HepG2 (cell line): ENCODE data around the gene KMT5C. TPM values are rescaled to one million over a fixed set of nuclear protein-coding genes. Genes with fewer than 3 reads are reported as not detected.

Experiments used
- HNRNPL ChIP-seq: fragments of 200-400 bp; formaldehyde crosslinking; IDR thresholded peaks from 2 replicates; pipeline ENCODE4 v1.6.1; 2017; ENCODE audit warnings: mild to moderate bottlenecking, low read depth, low read length
- MLX ChIP-seq: IDR thresholded peaks from 2 replicates; pipeline ENCODE4 v1.6.1; 2016
- PRMT3 ChIP-seq: sonication (generic); formaldehyde crosslinking; IDR thresholded peaks from 2 replicates; pipeline ENCODE4 v1.8.1; 2022; ENCODE audit warnings: low read depth, mild to moderate bottlenecking, moderate library complexity, missing genetic modification reagents, borderline replicate concordance
- PRPF4 ChIP-seq: fragments of 200-400 bp; formaldehyde crosslinking; IDR thresholded peaks from 2 replicates; pipeline ENCODE4 v1.6.1; 2016; ENCODE audit warnings: low read length, low read depth; ENCODE audit not compliant: poor library complexity, severe bottlenecking
- UBTF ChIP-seq: sonication (generic); formaldehyde crosslinking; IDR thresholded peaks from 2 replicates; pipeline ENCODE4 v1.4.0; 2020; ENCODE audit warnings: mild to moderate bottlenecking, missing genetic modification reagents
- ZBED4 ChIP-seq: sonication (generic); formaldehyde crosslinking; IDR thresholded peaks from 2 replicates; pipeline ENCODE4 v1.4.0; 2020; ENCODE audit warnings: missing genetic modification reagents, borderline replicate concordance
- ZBTB10 ChIP-seq: sonication (generic); formaldehyde crosslinking; IDR thresholded peaks from 2 replicates; pipeline ENCODE4 v1.4.0; 2020; ENCODE audit warnings: missing genetic modification reagents, borderline replicate concordance
- ZNF10 ChIP-seq: sonication (generic); formaldehyde crosslinking; IDR thresholded peaks from 2 replicates; pipeline ENCODE4 v1.4.0; 2020; ENCODE audit warnings: mild to moderate bottlenecking, low read depth, missing genetic modification reagents, borderline replicate concordance
- ZNF138 ChIP-seq: sonication (generic); formaldehyde crosslinking; IDR thresholded peaks from 2 replicates; pipeline ENCODE4 v1.5.0; 2020; ENCODE audit warnings: mild to moderate bottlenecking, low read depth, missing genetic modification reagents
- ZNF143 ChIP-seq: sonication (generic); formaldehyde crosslinking; IDR thresholded peaks from 2 replicates; pipeline ENCODE4 v1.4.0; 2020; ENCODE audit warnings: missing genetic modification reagents
- ZNF263 ChIP-seq: sonication (generic); formaldehyde crosslinking; IDR thresholded peaks from 2 replicates; pipeline ENCODE4 v1.4.0; 2020; ENCODE audit warnings: missing genetic modification reagents
- ZNF292 ChIP-seq: sonication (generic); formaldehyde crosslinking; IDR thresholded peaks from 2 replicates; pipeline ENCODE4 v1.8.1; 2022; ENCODE audit warnings: mild to moderate bottlenecking, low read depth, missing genetic modification reagents, borderline replicate concordance
- ZNF432 ChIP-seq: sonication (generic); formaldehyde crosslinking; IDR thresholded peaks from 2 replicates; pipeline ENCODE4 v1.5.0; 2020; ENCODE audit warnings: missing genetic modification reagents, mild to moderate bottlenecking, borderline replicate concordance
- ZNF619 ChIP-seq: sonication (generic); formaldehyde crosslinking; IDR thresholded peaks from 2 replicates; pipeline ENCODE4 v1.4.0; 2020; ENCODE audit warnings: mild to moderate bottlenecking, missing genetic modification reagents
- ZNF678 ChIP-seq: sonication (generic); formaldehyde crosslinking; IDR thresholded peaks from 2 replicates; pipeline ENCODE4 v1.4.0; 2020; ENCODE audit warnings: mild to moderate bottlenecking, missing genetic modification reagents
- ZNF883 ChIP-seq: sonication (generic); formaldehyde crosslinking; IDR thresholded peaks from 2 replicates; pipeline ENCODE4 v1.5.1; 2020; ENCODE audit warnings: mild to moderate bottlenecking, missing genetic modification reagents; ENCODE audit errors: not compliant biosample characterization
- ZSCAN20 ChIP-seq: sonication (generic); formaldehyde crosslinking; IDR thresholded peaks from 2 replicates; pipeline ENCODE4 v1.4.0; 2020; ENCODE audit warnings: missing genetic modification reagents, mild to moderate bottlenecking, borderline replicate concordance
- polyA plus RNA-seq, 8 experiments: library from polyadenylated mRNA; depleted of rRNA in 3 of 8; stranded (reverse) in 7 of 8; unstranded in 1 of 8; fragments of >200 nt; fragmentation: Illumina TruSeq in 4 of 8; extraction: Trizol in 4 of 8; gene quantifications; 2 replicates each; pipeline versions ENCODE4 v1.2.1 to v1.2.3, GENCODE V29; 2011 to 2016; ENCODE audit warnings: low read depth in 4 of 8, missing spikeins in 1 of 8, mixed read lengths in 1 of 8; ENCODE audit not compliant: insufficient read depth in 1 of 8
- total RNA-seq, 5 experiments: library from RNA; depleted of rRNA; stranded (reverse); fragments of >200 nt; fragmentation: Illumina TruSeq; extraction: Trizol; gene quantifications; 2 replicates each; pipeline ENCODE4 v1.2.3, GENCODE V29; 2016; ENCODE audit warnings: low read depth in 1 of 5

Gene KMT5C
- total and polyA plus RNA-seq, 2 of the 13 experiments (the other 11 are each of a cell fraction or from before 2014, with no cell fraction given) = 5.5 to 9.0 TPM

GRCh38 chr19:55339889-55340783, 460 bp downstream of the KMT5C start (continued):
- no peak for TF ChIP-seq ZBED4 (CRISPR knock-in tag)
- no peak for TF ChIP-seq ZNF678 (CRISPR knock-in tag)
- TF ChIP-seq ZBTB10 (CRISPR knock-in tag) = no peak
- no peak for TF ChIP-seq ZNF883 (CRISPR knock-in tag)
- no peak for TF ChIP-seq ZNF619 (CRISPR knock-in tag)
- TF ChIP-seq ZNF143 (CRISPR knock-in tag) = no peak
- no peak for TF ChIP-seq ZNF138 (CRISPR knock-in tag)
- TF ChIP-seq PRPF4 = no peak
- TF ChIP-seq UBTF (CRISPR knock-in tag) = peak; percentile 34; the same call in 1 of the 2 replicates
- TF ChIP-seq ZNF292 (CRISPR knock-in tag) = no peak
- no peak for TF ChIP-seq ZNF432 (CRISPR knock-in tag)
- TF ChIP-seq ZNF10 (CRISPR knock-in tag) = no peak
- no peak for TF ChIP-seq MLX (CRISPR knock-in tag)
- TF ChIP-seq ZNF263 (CRISPR knock-in tag) = peak; percentile 78
- no peak for TF ChIP-seq HNRNPL
- TF ChIP-seq PRMT3 = no peak
- no peak for TF ChIP-seq ZSCAN20 (CRISPR knock-in tag)
